Smooth muscle cell (in vitro differentiated cells): ENCODE data around the gene RBFOX1. TPM values are rescaled to one million over a fixed set of nuclear protein-coding genes. Genes with fewer than 3 reads are reported as not detected.

ENCODE experiments used
- DNase-seq: peaks from one replicate; lab custom pipeline; 2025; ENCODE audit not compliant: unreplicated experiment; lab: John Stamatoyannopoulos, UW
- H2AFZ ChIP-seq: fragments of 200-600 bp; sonication (generic); 2 replicates; pipeline ENCODE4 v1.6.0; 2016; ENCODE audit warnings: antibody characterized with exemption, low read depth, mild to moderate bottlenecking
- H3F3A ChIP-seq: fragments of 200-600 bp; sonication (generic); 2 replicates; pipeline ENCODE4 v1.6.0; 2017; ENCODE audit warnings: antibody characterized with exemption, low read depth
- H3K27ac ChIP-seq: fragments of 200-600 bp; sonication (generic); 2 replicates; pipeline ENCODE4 v1.5.1; 2016; ENCODE audit warnings: low read depth, mild to moderate bottlenecking
- H3K27me3 ChIP-seq: fragments of 200-600 bp; sonication (generic); 2 replicates; pipeline ENCODE4 v1.6.1; 2016; ENCODE audit warnings: low read depth, mild to moderate bottlenecking
- H3K36me3 ChIP-seq: fragments of 200-600 bp; sonication (generic); 2 replicates; pipeline ENCODE4 v1.5.1; 2016; ENCODE audit warnings: low read depth
- H3K4me1 ChIP-seq: fragments of 200-600 bp; sonication (generic); 2 replicates; pipeline ENCODE4 v1.5.1; 2016; ENCODE audit warnings: low read depth
- H3K4me2 ChIP-seq: fragments of 200-600 bp; sonication (generic); 2 replicates; pipeline ENCODE4 v1.6.0; 2016; ENCODE audit warnings: mild to moderate bottlenecking
- H3K4me3 ChIP-seq: fragments of 200-600 bp; sonication (generic); 2 replicates; pipeline ENCODE4 v1.5.1; 2016; ENCODE audit warnings: mild to moderate bottlenecking
- H3K79me2 ChIP-seq: fragments of 200-600 bp; sonication (generic); 2 replicates; pipeline ENCODE4 v1.6.0; 2016; ENCODE audit warnings: low read depth, mild to moderate bottlenecking
- H3K9ac ChIP-seq: fragments of 200-600 bp; sonication (generic); 2 replicates; pipeline ENCODE4 v1.6.0; 2016; ENCODE audit warnings: low read depth
- H3K9me3 ChIP-seq: fragments of 200-600 bp; sonication (generic); replicated peaks from 2 replicates; pipeline ENCODE4 v1.5.1; 2016; ENCODE audit warnings: low read depth
- H4K20me1 ChIP-seq: fragments of 200-600 bp; sonication (generic); 2 replicates; pipeline ENCODE4 v1.6.0; 2016; ENCODE audit warnings: low read depth
- WGBS: methylation state at CpG from one replicate; pipeline ENCODE4 v1.1.7; 2016; ENCODE audit warnings: low lambda C conversion rate; 5-methylcytosine and 5-hydroxymethylcytosine counted together
- polyA plus RNA-seq: library from polyadenylated mRNA; unstranded; fragments of >200 nt; fragmentation: Nextera tagmentation; extraction: Ambion mirVana; gene quantifications from 2 replicates; pipeline ENCODE4 v1.2.1, GENCODE V29; 2016
- total RNA-seq: library from RNA; depleted of rRNA; stranded (reverse); fragments of >200 nt; gene quantifications from 2 replicates; pipeline ENCODE4 v1.2.3, GENCODE V29; 2014
- TF ChIP-seq, protein P1 (sequence below): fragments of 200-600 bp; sonication (generic); IDR thresholded peaks from 2 replicates; pipeline ENCODE4 v1.5.1; 2017; ENCODE audit warnings: borderline replicate concordance, mild to moderate bottlenecking, antibody characterized with exemption; ENCODE audit not compliant: insufficient read depth, poor library complexity, severe bottlenecking

RBFOX1 gene
- total and polyA plus RNA-seq, 2 experiments from 2014 or later, result not detected

DNA sequence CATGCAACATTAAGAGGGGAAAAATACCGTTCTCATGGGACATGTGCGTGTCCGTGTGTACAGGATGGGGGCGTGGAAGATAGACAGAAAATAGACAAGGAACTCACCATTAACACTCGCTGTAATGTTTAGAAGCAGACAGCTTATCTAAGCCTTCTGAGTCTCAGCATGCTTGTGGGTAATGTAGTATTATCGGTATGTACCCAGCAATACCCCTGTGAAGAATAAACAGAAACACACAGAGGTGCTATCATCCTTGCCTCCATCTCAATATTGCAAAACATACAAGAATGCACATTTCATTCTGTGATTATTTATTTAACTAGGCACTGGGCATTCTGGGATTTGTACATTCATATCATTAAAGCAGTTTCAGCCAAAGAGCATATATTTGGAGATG is 42.0 kb upstream of the RBFOX1 start:
- peaks cover 10% of the 10 kb centered on the region for H3K27me3 ChIP-seq
- H4K20me1 ChIP-seq, result no peaks in the 10 kb centered on the region
- TF ChIP-seq, protein P1, sequence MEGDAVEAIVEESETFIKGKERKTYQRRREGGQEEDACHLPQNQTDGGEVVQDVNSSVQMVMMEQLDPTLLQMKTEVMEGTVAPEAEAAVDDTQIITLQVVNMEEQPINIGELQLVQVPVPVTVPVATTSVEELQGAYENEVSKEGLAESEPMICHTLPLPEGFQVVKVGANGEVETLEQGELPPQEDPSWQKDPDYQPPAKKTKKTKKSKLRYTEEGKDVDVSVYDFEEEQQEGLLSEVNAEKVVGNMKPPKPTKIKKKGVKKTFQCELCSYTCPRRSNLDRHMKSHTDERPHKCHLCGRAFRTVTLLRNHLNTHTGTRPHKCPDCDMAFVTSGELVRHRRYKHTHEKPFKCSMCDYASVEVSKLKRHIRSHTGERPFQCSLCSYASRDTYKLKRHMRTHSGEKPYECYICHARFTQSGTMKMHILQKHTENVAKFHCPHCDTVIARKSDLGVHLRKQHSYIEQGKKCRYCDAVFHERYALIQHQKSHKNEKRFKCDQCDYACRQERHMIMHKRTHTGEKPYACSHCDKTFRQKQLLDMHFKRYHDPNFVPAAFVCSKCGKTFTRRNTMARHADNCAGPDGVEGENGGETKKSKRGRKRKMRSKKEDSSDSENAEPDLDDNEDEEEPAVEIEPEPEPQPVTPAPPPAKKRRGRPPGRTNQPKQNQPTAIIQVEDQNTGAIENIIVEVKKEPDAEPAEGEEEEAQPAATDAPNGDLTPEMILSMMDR, result no peak
- H3F3A ChIP-seq, result no peaks in the 10 kb centered on the region
- H3K36me3 ChIP-seq, result no peaks in the 10 kb centered on the region
- H3K4me2 ChIP-seq, result no peak overlapping the region
- 65% methylated on average over 6 of the region's 6 CpGs for WGBS
- no peak overlapping the region for H3K9ac ChIP-seq
- H3K79me2 ChIP-seq, result no peaks in the 10 kb centered on the region
- no peaks in the 10 kb centered on the region for H3K4me1 ChIP-seq
- H2AFZ ChIP-seq, result no peak overlapping the region
- no peak for DNase-seq
- H3K4me3 ChIP-seq, result no peak overlapping the region
- H3K9me3 ChIP-seq, result no peaks in the 10 kb centered on the region
- H3K27ac ChIP-seq, result no peak overlapping the region

DNA sequence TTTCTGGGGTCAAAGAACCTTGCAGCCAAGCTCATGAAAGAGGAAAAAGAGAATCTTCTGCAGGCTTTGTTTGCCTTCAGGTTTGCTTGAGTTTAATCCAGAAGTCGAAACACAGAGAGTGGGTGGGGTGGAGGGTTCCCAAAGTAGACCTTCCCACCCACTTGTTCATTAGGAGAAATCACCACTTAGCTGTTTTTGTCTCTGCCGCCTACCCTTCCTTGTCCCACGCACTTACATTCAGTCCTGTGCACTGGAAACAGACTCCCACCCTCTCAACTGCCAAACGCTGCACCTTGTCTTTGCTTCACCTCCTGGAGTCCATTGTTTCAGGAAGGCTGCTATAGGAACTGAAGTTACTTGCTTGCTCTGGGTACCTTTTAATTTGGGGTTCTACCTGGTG is 38.6 kb upstream of the RBFOX1 start:
- Histone ChIP-seq H3K4me3 (no peak overlapping the region), H3K27me3 (peaks cover 16% of the 10 kb centered on the region), H3K36me3 (no peaks in the 10 kb centered on the region), H2AFZ (no peak overlapping the region), H3F3A (no peaks in the 10 kb centered on the region), H3K4me1 (no peaks in the 10 kb centered on the region), H3K27ac (no peak overlapping the region), H3K9ac (no peak overlapping the region), H4K20me1 (no peaks in the 10 kb centered on the region), H3K4me2 (no peak overlapping the region), H3K9me3 (no peaks in the 10 kb centered on the region), H3K79me2 (no peaks in the 10 kb centered on the region)
- no peak for DNase-seq
- TF ChIP-seq, protein P1, result no peak
- WGBS, result 84% methylated on average over 4 of the region's 4 CpGs

DNA sequence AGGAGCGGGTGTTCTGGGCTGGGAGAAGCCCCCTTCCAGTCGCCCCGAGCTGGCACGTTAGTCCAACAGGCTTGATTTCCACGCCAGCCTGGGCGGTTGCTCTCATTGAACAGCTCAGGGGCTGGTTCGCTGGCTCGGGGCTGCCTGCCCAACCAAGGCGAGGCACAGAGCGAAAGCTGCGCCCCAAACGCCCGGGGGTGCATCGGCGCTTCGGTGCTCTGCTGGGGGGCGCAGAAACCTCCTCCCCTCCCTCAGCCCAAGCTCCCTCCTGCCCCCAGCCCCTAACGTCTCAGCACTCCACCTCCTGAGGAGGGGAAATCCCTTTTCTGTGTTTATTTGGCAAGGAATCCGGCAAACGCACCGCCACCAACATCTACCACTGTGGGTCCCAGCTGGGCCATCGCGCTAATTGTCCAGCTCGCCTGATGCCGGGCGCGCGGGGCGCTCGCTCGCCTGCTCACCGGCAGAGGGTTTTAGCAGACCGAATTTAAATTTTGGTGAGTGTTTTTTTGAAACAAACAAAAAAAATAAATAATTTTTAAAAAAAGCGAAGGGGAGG is 29.5 kb upstream of the RBFOX1 start:
- TF ChIP-seq, protein P1, result no peak
- no peaks in the 10 kb centered on the region for H3F3A ChIP-seq
- 1% methylated on average over 31 of the region's 34 CpGs for WGBS
- peak overlapping the region; percentile 80 for H3K4me2 ChIP-seq
- peaks cover 88% of the 10 kb centered on the region for H3K27me3 ChIP-seq
- no peak overlapping the region for H2AFZ ChIP-seq
- H3K27ac ChIP-seq, result no peak overlapping the region
- DNase-seq, result no peak
- H3K36me3 ChIP-seq, result no peaks in the 10 kb centered on the region
- no peaks in the 10 kb centered on the region for H4K20me1 ChIP-seq
- peak overlapping the region; percentile 40 for H3K4me3 ChIP-seq
- H3K4me1 ChIP-seq, result no peaks in the 10 kb centered on the region
- H3K9ac ChIP-seq, result no peak overlapping the region
- H3K9me3 ChIP-seq, result no peaks in the 10 kb centered on the region
- no peaks in the 10 kb centered on the region for H3K79me2 ChIP-seq

DNA sequence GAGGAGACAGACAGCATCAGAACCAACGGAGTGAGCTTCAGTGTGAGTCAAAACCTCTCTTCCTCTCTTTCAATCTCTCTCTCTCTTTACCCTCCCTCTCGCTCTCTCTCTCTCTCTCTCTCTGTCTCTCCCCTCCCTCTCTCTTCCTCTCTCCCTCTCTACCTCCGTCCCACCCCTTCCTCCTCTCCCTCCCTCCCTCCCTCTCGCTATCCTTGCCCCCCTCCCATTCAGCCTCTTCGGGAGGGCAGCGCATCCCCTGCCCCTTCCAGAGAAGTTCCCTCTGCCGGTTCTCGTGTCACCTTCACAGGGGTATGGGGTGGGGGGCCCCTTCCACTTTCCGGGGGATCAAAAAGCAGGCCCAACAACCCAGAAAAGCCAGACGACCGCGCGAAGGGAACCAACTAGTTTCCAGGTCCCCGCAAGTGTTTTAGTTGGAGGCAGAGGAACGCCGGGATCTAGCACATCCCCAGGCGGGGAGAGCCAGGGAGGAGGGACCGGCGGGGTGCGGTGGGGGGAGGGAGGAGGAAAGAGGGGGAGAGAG is 28.9 kb upstream of the RBFOX1 start:
- Histone ChIP-seq H3K4me1 (no peaks in the 10 kb centered on the region), H3K27me3 (peaks cover 93% of the 10 kb centered on the region), H3K4me2 (peak overlapping the region; percentile 80), H3K36me3 (no peaks in the 10 kb centered on the region), H4K20me1 (no peaks in the 10 kb centered on the region), H3F3A (no peaks in the 10 kb centered on the region), H3K9ac (no peak overlapping the region), H3K4me3 (peak overlapping the region; percentile 40), H3K9me3 (no peaks in the 10 kb centered on the region), H2AFZ (no peak overlapping the region), H3K27ac (no peak overlapping the region), H3K79me2 (no peaks in the 10 kb centered on the region)
- TF ChIP-seq, protein P1, result no peak
- 0% methylated on average over 4 of the region's 20 CpGs for WGBS
- no peak for DNase-seq
